SK-N-SH (cell line): ENCODE measurements around the gene TMEM106C.

Source experiments
- CTCF ChIP-seq: fragments of 200-600 bp; sonication (generic); IDR thresholded peaks from 2 replicates; pipeline ENCODE4 v1.6.1; 2017; ENCODE audit warnings: antibody characterized with exemption, mild to moderate bottlenecking, moderate library complexity
- FOXM1 ChIP-seq: IDR thresholded peaks from 2 replicates; pipeline ENCODE4 v1.4.0; 2012; ENCODE audit warnings: low read depth, mild to moderate bottlenecking
- GATA2 ChIP-seq: sonication (generic); formaldehyde crosslinking; IDR thresholded peaks from 2 replicates; pipeline ENCODE4 v1.5.0; 2020; ENCODE audit warnings: mild to moderate bottlenecking, missing genetic modification reagents
- MAX ChIP-seq: IDR thresholded peaks from 2 replicates; pipeline ENCODE4 v1.4.0; 2012; ENCODE audit warnings: low read depth
- MXI1 ChIP-seq: IDR thresholded peaks from 2 replicates; pipeline ENCODE4 v1.6.1; 2012; ENCODE audit warnings: mild to moderate bottlenecking, low read depth, low read length, improper control_type of control experiment
- NFIC ChIP-seq: IDR thresholded peaks from 2 replicates; pipeline ENCODE4 v1.4.0; 2012; ENCODE audit warnings: borderline replicate concordance
- POLR2AphosphoS5 ChIP-seq: IDR thresholded peaks from 2 replicates; pipeline ENCODE4 v1.6.1; 2012; ENCODE audit warnings: low read depth, low read length
- RAD21 ChIP-seq: IDR thresholded peaks from 2 replicates; pipeline ENCODE4 v1.6.1; 2012; ENCODE audit warnings: mild to moderate bottlenecking, low read length

GRCh38 chr12:48015954-48016353 lies 52.6 kb downstream of the TMEM106C start:
- TF ChIP-seq POLR2AphosphoS5, result no peak
- TF ChIP-seq CTCF, result no peak
- no peak for TF ChIP-seq MXI1
- no peak for TF ChIP-seq RAD21
- TF ChIP-seq FOXM1, result no peak
- TF ChIP-seq GATA2, result no peak
- TF ChIP-seq MAX, result no peak
- no peak for TF ChIP-seq NFIC
